ENCODE data around the gene TNRC6A. TPM values are rescaled to one million over a fixed set of nuclear protein-coding genes. Genes with fewer than 3 reads are reported as not detected.

Gene TNRC6A
- total RNA-seq, 2 donors from 2014 or later: 23.5 to 24.4 TPM

DNA sequence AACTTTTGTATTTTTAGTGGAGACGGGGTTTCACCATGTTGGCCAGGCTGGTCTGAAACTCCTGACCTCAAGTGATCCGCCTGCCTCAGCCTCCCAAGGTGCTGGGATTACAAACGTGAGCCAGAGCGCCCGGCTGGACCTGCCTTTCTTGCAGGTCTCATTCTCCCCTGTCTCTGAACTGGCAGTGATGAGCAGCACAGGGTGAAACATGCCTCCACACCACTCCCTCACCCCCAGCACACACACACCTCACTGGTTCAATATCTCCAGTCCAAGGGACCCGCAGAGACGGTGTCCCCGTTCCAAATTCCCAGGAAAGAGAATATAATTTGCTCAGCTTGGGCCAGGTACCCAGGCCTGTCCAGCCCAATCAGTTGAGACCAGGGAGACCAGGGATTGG, 139.6 kb downstream of the TNRC6A start:
- no peaks in the 10 kb centered on the region for H3K27me3 ChIP-seq
- H3K9me3 ChIP-seq: peaks cover 0 to 1% of the 10 kb centered on the region in 2 donors
- no peaks in the 10 kb centered on the region for H3K4me1 ChIP-seq
- H3K36me3 ChIP-seq: no peaks in the 10 kb centered on the region
- TF ChIP-seq, protein P1, sequence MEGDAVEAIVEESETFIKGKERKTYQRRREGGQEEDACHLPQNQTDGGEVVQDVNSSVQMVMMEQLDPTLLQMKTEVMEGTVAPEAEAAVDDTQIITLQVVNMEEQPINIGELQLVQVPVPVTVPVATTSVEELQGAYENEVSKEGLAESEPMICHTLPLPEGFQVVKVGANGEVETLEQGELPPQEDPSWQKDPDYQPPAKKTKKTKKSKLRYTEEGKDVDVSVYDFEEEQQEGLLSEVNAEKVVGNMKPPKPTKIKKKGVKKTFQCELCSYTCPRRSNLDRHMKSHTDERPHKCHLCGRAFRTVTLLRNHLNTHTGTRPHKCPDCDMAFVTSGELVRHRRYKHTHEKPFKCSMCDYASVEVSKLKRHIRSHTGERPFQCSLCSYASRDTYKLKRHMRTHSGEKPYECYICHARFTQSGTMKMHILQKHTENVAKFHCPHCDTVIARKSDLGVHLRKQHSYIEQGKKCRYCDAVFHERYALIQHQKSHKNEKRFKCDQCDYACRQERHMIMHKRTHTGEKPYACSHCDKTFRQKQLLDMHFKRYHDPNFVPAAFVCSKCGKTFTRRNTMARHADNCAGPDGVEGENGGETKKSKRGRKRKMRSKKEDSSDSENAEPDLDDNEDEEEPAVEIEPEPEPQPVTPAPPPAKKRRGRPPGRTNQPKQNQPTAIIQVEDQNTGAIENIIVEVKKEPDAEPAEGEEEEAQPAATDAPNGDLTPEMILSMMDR (IDR thresholded peaks at IDR 0.05): no peak
- DNase-seq (ENCODE audit: low spot score): no peak
- no peak overlapping the region for H3K4me3 ChIP-seq
- no peak overlapping the region for H3K27ac ChIP-seq

DNA sequence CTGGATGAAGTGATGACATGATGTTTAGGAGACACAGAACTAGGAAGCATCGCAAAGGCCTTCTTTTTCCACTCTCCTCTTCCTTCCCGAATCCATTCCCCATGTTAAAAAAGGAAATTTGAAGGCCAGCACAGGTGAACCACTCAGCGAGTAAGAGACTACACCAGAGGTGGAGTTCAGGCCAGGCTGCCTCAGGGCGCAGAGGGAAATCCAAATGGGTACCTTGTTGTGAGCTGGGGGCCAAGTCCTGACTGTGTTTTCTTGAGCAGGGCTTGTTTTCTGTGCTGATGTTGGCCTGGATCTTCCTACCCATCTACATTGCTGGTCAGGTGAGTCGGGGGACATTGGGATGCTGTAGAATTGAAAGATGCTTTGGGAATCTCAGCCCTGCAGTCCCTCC, 142.4 kb downstream of the TNRC6A start:
- DNase-seq (ENCODE audit: low spot score): no peak
- TF ChIP-seq, protein P1 (IDR thresholded peaks at IDR 0.05): no peak
- Histone ChIP-seq H3K27me3 (no peaks in the 10 kb centered on the region), H3K27ac (no peak overlapping the region), H3K9me3 (no peaks in the 10 kb centered on the region), H3K36me3 (no peaks in the 10 kb centered on the region), H3K4me3 (no peak overlapping the region), H3K4me1 (no peaks in the 10 kb centered on the region)

DNA sequence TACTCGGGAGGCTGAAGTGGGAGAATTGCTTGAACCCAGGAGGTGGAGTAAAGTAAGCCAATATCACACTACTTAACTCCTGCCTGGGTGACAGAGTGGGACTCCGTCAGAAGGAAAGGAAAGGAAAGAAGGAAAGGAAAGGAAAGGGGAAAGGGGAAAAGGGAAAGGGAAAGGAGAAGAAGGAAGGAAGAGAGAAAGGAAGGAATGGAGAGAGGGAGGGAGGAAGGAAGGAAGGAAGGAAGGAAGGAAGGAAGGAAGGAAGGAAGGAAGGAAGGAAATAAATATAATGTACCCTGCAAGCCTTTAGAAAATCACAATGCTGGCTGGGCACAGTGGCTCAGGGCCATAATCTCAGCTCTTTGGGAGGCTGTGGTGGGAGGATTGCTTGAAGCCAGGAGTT, 143.6 kb downstream of the TNRC6A start:
- no peak overlapping the region for H3K4me3 ChIP-seq
- H3K36me3 ChIP-seq: no peaks in the 10 kb centered on the region
- no peak for DNase-seq (ENCODE audit: low spot score)
- H3K27ac ChIP-seq: no peak overlapping the region
- no peaks in the 10 kb centered on the region for H3K27me3 ChIP-seq
- H3K4me1 ChIP-seq: no peaks in the 10 kb centered on the region
- TF ChIP-seq, protein P1 (IDR thresholded peaks at IDR 0.05): no peak
- no peaks in the 10 kb centered on the region for H3K9me3 ChIP-seq

DNA sequence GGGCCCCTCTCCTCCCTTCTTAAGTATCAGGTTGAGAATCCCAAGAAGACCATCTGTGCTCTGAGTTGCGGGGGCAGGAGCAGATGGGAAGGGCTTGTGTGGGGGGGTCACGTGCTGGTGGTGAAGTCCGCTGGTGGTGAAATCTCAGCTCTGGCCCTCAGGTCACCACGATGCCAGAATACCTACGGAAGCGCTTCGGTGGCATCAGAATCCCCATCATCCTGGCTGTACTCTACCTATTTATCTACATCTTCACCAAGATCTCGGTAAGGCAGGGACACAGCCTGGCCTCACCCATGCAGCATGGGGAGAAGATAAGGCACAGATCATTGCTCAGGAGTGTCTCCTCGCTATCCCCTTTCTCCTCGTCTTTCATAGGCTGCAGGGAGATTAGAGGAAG, 146.0 kb downstream of the TNRC6A start:
- no peak overlapping the region for H3K27ac ChIP-seq
- H3K27me3 ChIP-seq: no peaks in the 10 kb centered on the region
- no peaks in the 10 kb centered on the region for H3K4me1 ChIP-seq
- H3K9me3 ChIP-seq: no peaks in the 10 kb centered on the region
- TF ChIP-seq, protein P1 (IDR thresholded peaks at IDR 0.05): no peak
- no peak overlapping the region for H3K4me3 ChIP-seq
- no peaks in the 10 kb centered on the region for H3K36me3 ChIP-seq
- no peak for DNase-seq (ENCODE audit: low spot score)

Other genes starting within 250 kb of the TNRC6A start
- gene RBBP6, start 190.1 kb upstream of the TNRC6A start, total RNA-seq: 10 to 100 TPM; 18.7 to 25.8 TPM
- not detected for gene SLC5A11, start 116.3 kb downstream of the TNRC6A start, total RNA-seq

Data from right atrium auricular region (tissue), 2 donors.